GM18498 (cell line): ENCODE measurements around the gene AGPS.
A peak's percentile ranks its signal among the peaks of the same experiment; 100 is the strongest.
"Not testable (repeated sequence)": the region's sequence is repeated elsewhere in the genome, so short reads cannot be mapped to it uniquely, and the experiment has no call there.

Experiments
- ATAC-seq: cut with Tn5 transposase; IDR thresholded peaks from one replicate; pipeline ENCODE4 v1.9.1; 2021; ENCODE audit warnings: mild to moderate bottlenecking, moderate library complexity; ENCODE audit not compliant: unreplicated experiment

Gene AGPS

DNA sequence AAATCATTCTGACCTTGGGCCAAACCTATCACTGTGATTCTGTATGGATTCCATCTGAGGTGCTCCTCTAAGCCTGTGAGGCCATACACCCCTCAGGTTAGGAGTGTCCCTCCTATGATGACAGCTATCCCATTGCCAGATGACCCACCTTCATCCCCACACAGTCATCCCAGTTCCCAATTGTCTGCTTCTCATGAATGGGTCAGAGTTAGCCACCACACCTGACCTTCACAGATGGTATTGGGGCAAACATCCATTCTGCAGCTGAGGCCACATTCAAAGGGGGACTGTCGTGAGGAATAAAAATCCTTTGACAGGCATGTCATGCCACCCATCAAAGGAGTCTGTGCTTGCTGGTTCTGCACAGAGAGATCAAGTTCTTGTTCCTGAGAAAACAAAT lies 155.2 kb downstream of the AGPS start:
- ATAC-seq, result no peak

DNA sequence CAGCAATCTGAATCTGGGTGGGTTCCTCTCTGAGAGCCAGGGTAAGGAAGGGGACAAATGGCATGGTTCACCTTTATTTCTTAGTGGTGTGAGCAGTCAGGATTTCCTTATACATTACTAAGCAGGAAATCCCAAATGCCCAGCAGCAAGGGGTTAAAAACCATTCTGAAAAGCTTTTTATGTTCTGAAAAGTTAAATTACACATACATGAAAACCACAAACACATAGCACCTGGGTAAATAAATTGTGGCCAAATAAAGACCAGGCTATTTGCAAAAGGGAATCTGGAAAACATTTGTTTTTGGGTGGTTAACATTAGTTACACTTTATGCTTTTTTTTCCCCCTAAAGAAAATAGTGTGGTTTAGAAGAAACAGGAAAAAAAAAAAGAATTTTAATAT lies 156.1 kb downstream of the AGPS start:
- no peak for ATAC-seq

DNA sequence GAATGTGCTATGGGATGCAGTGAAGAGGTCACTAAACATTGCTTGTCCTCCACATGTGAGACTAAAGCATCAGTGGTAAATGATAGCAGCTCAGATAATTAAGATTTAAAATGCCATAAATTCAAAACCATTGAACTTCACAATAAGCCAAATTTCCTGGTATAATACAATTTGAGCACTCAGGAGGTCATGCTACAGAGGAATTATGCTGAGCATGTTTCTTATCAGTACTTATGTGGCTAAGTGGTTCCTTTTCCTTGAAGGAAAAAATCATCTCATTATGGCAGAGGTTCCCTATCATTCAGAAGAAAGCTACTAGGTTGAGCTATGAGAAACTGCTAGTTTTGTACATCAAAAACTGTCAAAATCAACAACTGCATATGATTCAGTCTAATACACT lies 156.6 kb downstream of the AGPS start:
- ATAC-seq, result no peak

DNA sequence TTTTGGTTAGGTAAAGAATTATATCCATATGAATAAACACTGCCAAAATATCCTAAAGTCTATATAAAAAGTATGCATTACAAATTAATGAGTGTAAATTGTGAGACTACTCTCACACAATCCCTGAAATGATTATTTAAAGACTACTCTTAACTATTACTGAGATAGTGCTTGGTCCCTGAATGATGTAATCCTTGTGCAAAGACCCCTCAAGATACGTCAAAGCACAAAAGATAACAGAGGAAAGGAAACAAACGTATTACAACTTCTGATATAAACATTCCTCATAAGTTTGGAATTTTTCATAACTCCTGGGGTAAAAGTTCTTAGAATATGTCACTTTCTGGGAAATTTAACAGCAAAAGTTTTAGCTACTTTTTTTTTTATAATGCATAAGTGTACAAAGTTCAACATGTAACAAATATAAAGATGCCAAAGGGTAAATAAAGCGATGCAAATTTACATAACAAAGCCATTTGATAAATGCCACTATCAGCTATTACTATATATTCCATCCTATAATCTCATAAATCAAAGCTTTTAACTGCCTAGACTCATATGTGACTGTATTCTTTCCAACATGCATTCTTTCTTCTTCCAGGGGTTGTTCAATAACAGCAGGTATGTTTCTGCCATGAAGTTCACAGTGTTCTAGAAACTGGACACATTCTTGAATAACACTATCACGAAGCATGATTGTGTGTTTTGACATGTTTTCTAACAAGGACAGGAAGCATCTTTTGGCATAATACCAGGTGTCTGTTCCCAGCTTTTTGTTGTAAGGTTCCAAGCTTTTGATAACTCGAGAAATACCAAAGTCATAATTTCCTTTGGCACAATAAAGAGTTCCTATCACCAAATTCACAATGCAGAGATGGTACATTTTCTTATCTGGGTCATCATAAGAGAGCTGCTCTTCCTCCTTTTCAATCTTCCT lies 158.0 kb downstream of the AGPS start:
- no peak for ATAC-seq

DNA sequence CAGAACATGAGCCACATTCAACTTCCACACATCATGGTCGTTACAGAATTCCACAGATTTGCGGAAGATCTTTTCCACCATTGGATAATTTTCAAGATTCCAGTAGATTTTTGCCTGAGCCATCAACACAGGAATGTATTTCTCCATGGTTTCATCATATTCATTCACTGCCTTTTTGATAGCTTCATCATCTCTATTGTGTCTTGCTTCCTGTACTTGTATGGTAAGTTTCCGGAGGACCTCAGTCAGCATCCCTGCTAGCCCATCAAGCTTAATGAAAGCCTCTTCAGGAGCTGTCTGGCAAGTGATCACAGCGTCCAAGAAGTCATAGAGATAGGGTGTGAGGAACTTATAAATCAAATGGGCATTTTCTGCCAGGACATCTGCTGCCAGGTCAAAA lies 158.8 kb downstream of the AGPS start:
- ATAC-seq, result not testable (repeated sequence)

DNA sequence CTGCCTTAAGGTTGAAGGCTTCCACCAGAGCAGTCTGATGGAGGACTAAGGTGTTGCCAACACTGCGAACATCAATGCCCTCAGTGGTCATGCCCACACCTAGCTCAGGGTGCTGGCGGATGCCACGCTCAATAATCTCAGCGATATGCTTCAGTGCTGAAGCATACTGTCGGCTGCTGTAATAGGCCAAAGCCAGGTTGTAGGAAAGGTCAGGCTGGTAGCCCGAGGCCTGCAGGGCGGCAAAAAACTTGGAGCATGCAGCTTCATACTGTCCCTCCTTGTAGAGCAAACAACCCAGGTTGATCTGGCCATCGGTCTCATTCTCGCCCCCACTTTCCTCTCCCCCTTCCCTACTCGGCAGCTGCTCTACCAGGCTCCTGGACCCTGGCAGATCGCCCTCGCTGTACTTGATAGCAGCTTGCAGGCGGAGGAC lies 159.4 kb downstream of the AGPS start:
- no peak for ATAC-seq

DNA sequence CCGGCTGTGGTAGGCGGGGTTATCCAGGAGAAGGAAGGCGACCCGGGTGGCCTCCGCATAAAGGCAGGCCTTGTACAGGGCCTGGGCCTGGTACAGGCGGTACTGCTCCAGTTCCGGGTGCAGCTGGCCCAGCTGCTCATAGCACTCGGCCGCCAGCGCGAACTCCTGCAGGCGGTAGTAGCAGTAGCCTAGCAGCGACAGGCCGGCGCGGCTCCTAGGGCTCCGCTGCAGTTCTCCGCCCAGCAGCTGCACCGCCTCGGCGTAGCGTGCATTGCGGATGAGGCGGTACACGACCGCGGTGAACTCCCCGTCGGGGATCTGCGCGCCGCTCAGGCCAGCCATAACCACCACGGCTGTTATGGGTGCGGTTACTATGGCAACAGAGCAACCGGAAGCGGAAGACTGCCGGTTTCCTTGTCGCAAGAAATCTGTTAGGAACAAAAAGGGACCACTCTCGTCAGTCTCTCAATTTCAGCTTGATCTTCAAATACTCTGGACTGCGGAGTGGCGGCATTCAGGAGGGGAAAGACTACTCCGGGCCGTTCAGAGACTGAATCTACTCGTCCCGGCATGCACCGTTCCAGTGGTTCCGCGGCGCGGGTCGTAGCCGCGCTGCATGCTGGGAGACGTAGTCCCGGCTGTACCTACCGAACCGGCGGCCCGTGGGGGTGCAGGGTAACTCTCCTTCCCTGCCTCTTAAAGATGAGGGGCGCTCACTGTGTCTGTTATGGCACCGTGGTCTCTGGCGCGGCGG lies 160.0 kb downstream of the AGPS start:
- peak; percentile 96 for ATAC-seq

DNA sequence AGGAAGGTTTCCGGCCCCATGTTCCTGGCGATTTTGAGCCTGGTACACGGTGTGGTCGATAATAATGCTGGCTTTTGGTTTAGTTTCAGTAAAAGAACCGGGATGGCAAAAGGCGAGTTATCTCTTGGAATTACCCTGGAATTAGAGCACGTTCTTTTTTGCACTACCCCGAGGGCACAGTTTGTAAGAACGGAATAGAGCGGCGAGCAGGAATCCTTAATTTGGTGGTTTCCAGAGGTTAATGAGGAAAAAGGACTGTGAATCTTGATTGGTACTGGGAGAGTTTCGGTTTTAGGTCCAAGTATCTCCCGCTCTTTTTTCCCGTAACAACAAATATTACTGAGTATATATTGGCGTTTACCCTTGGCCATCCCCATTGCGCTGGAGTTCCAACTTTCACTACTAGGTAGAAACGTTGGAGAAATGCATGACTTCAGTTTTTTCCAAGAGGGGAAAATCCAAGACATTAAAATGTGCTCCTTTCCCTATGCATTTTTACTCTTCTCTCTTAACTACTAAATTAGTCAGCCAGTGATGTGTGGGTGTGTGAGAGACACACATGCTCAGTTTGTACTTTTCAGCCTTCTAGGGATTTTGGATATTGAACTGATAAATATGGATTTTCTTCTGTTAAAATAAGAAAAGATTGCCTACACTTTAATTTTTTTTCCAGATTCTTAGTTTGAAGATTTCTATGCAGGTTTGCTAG lies 160.8 kb downstream of the AGPS start:
- ATAC-seq, result no peak

DNA sequence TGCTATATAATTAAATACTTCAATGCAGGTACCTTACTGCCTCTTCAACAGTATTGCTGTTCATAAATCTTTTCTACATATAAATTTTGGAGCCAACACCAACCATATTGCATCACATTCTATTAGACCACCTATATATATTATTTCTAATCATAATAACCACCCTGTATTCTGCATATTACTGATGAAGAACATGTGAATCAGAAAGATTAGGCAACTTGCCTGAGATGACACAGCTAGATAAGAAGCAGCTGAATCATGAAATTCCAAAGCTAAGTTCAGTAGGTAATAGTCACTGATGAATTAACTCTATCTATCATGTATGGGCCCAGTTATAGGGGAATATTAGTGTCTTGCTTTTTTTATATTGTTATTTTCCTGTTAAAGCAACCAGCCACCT lies 161.8 kb downstream of the AGPS start:
- no peak for ATAC-seq

DNA sequence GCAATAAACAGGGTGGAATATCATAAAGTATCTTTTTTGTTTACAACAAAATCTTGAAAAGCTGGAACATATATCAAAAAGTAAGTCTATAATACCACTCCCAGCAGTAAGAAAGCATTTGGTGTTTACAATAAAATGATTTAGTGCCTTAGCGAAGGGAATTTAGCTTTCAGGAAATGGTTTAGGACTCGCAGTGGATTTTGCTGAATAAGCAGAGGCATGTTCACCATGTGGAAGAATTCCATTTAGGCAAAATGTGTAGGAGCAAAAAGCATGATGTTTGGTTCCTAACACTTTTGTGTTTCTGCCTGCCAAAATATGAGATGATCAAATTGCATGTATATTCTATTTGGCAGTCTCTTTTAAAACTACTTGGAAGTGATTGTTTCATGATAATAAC lies 163.6 kb downstream of the AGPS start:
- ATAC-seq, result no peak

DNA sequence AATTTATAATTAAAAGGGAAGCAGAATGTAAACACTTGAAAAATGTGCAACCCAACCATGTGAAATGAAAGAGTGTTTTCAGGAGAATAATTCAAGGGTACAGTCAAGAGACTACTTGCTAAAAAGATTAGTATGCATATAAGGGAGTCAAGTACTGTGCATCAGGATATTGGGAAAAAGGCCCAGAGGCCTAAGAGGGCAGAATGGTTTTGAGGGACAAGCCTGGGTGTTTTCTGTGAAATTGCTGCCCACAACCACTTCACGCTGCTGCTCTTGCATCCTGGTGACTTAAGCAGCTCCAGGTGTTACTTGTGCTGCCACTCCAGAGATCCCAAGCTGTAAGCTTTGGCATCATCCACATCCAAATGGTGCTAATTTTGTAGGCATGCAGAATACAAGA lies 165.2 kb downstream of the AGPS start:
- no peak for ATAC-seq

DNA sequence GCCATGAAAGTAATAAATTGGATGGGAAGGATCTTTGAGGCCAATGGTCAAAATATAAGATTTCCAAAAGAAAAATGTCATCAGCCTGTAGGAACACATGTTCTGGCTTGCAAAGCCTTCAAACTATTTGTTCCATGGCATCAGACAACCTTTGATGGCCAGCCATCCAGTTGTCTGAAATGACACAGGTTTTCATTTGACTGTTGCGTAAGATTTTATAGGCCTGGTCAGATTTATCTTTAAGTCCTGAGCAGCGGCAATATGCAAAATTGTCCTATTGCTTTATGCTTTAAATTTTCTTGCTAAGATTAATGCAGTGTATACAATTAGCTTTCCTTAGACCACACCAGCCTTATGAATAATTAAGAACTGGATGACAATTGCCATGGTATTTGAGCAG lies 167.1 kb downstream of the AGPS start:
- ATAC-seq, result no peak

DNA sequence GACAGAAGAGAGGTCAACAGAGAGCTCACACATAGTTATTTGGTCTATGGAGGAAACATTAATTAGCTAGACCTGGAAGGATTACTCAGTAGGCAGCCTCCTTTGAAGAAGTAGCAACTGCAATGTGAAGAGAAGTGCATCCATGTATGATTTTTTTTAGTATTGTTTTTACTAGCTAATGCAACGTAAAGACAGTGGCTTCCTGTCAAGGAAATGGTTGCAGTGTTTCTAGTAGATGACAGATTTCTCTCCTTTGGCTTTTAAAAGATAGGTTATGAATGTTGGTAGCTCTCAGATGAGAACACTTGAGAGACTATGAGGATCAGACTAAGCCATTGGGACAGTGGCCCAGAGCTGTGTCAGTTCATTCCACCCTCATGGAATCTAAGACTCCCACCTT lies 175.8 kb downstream of the AGPS start:
- no peak for ATAC-seq

DNA sequence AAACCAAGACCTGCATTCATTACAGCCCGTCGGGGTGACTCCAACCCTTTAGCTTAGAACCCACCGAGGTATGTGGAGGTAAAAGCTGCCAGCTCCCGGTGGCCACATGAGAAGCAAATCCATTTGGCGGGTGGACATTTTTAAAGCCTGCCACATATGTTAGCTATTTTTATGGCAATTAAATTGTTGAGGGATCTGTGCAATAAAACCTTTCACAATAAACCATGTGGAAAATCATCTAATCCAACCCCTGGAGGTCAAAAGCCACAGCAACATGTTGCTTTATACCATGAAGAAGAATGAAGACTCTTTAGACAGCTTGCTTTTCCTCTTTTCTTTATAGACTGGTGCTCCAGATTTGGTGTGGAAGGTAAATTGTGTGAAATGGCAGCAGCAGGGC lies 176.3 kb downstream of the AGPS start:
- ATAC-seq, result no peak

DNA sequence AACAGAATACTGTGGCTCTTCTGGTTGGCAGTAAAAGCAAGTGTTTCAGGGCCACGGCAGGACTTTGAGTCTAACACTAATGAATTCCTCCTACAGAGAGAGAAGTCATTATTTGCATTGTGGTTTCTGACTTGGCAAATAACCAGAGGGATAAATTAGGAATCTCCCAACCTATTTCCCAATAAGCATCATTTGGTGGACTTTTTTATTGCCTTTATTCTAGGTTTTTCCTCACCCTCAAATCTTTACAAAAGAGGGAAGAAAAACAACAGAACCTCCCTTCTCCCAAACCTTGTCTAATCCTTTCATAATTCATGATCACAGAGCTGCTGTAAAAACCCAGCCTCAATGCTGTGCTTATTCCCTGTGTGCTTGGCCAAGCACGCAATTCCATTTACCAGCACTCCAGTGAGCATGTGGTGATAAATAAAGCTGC lies 179.7 kb downstream of the AGPS start:
- no peak for ATAC-seq

DNA sequence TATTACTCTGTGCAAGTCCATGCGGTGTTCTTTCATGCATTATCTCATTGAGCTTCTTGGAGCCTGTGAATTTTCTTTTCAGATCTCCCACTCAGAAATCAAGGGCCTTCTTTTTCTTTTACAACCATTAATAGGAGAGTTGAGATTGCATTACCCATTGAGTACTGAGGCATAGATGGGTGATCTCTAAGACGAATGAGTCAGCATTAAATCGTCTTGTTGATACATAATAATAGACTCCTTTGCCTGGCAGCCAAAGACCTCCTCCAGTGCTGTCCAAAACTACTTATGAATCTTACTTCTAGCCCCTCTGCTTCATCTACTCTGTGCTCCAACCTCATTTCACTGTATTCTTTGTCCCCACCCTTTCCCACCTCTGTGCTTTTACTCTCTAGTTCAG lies 180.5 kb downstream of the AGPS start:
- ATAC-seq, result no peak

DNA sequence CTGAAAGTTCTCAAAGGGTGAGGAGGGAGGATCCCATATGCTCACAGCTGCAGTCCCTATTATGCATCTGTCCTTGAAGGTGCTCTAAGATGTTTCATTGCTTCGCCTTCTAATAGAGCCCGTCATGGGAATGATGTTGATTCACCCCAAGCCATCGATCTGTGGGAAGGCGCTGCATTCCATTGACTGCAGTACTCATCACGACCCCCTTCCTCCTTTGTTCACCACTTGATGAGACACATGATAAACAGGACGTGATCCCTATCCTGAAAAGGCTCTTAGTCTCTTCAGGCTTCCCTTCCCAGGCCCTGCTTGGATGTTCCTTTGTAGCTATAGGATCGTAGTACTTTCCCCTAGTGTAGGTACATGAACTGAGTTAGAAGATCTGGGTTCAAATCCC lies 181.8 kb downstream of the AGPS start:
- ATAC-seq, result no peak

DNA sequence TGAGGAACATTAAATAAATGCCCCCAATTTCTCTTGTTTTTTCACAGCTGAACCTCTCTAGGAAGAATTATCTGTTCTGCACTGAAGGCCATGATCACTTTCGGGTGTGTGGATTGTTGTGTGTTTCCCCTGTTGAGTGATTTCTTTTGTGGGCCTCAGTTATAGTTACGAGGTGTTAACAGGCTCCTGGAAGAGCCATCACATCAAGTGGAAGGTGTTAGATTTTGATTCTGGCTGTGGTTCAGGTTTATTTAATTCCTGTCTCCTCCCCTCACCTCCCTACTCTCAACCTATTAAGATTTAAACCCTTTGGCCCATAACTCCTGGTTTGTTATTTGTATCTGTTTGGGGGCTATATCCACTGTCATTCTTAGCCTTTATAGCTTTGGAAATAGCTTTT lies 182.8 kb downstream of the AGPS start:
- ATAC-seq, result no peak

DNA sequence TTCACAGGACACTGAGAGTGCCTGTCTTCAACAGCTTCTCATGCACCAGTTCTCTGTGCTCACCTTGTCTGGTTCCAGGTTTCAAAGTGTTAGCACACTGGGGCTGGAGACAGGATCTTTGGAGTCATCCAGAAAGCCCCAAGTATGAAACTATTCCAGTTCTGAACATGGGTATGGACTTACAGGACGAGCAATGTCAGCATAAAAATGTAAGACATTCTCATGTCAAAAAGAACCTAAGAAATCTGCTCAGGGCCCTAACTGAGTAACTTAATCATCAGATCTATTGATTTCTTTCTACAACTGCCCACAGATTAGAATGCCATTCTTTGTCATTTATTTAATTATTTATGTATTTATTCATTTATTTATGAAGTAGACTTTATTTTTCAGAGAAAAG lies 184.5 kb downstream of the AGPS start:
- ATAC-seq, result no peak

DNA sequence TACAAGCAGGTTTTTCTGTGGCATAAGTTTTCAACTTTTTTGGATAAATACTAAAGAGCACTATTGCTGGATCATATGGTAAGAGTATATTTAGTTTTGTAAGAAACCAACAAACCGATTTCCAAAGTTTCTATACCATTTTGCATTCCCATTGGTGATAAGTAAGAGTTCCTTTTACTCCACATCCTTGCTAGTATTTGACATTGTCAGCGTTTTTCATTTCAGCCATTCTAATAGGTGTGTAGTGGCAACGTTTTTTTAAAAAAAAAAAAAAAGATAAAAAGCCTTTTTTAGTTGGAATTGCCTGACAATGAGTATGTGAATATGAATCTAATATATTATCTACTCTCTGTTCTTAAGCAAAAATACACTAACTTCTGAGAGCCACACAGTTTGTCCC lies 185.9 kb downstream of the AGPS start:
- ATAC-seq, result no peak

DNA sequence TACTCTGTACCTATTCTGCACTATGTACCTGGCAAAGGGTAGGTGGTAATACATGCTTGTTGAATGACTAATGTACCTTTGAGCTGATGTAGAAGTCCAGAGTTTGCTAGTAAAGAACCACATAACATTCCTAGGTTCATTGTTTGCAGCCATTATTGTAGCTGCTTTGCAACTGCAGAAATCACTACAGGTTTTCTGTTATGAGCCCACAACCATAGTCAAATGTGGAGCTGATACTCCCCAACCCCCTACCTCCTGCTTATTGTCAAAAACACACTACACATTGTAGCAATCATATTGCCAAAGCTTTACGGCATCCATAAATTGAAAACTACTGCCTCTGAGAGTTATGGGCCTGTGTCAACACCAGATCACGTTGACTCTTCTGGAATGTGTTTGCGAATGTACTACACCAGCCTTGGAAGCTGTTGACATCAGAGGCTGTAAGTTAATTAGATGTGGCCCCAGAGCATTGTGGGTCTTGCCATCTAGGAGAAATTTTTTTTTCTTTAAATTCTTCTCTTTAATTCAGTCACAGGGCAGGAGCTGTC lies 187.0 kb downstream of the AGPS start:
- no peak for ATAC-seq
